GM03348 (cell line): Measurements from ENCODE around the gene LRP2BP.
"Not testable (repeated sequence)": the region's sequence is repeated elsewhere in the genome, so short reads cannot be mapped to it uniquely, and the experiment has no call there.

Experiments used
- DNase-seq: peaks from one replicate; pipeline ENCODE4 v3.0.0; 2012; ENCODE audit warnings: low spot score

The LRP2BP gene

GRCh38 chr4:185361872-185362271 is 33.9 kb downstream of the LRP2BP start:
- no peak for DNase-seq

GRCh38 chr4:185359767-185360446 is 35.8 kb downstream of the LRP2BP start:
- no peak for DNase-seq

GRCh38 chr4:185358959-185359358 is 36.8 kb downstream of the LRP2BP start:
- DNase-seq: no peak

- DNase-seq: peak; percentile 28
These were observed 37.2 kb downstream of the LRP2BP start for GRCh38 chr4:185358514-185358913.

GRCh38 chr4:185357733-185358440 is 37.8 kb downstream of the LRP2BP start:
- no peak for DNase-seq

GRCh38 chr4:185357211-185357610 is 38.5 kb downstream of the LRP2BP start:
- DNase-seq: no peak

- DNase-seq: no peak
These were observed 43.0 kb downstream of the LRP2BP start for GRCh38 chr4:185352741-185353140.

- DNase-seq: no peak
These were observed 43.5 kb downstream of the LRP2BP start for GRCh38 chr4:185352202-185352601.

DNA sequence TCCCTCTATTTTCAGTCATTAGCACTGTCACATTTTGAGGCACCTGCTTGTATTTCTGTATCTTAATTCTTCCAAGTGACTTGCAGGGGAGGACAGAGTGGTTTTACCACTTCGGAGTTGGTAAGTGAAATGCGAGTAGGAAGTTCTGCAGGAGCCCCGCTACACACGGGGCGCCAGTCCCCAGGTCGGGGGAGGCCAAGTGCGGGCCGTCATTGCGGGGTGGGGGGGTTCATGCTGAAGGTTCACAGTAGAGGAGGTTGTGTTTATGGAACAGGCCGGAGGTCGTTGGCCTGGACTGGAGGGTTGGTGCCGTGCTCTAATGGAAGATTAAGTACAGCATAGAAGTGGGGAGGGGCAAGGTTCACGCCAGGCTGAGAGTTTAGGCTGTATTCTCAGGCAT is 44.0 kb downstream of the LRP2BP start:
- DNase-seq: no peak

DNA sequence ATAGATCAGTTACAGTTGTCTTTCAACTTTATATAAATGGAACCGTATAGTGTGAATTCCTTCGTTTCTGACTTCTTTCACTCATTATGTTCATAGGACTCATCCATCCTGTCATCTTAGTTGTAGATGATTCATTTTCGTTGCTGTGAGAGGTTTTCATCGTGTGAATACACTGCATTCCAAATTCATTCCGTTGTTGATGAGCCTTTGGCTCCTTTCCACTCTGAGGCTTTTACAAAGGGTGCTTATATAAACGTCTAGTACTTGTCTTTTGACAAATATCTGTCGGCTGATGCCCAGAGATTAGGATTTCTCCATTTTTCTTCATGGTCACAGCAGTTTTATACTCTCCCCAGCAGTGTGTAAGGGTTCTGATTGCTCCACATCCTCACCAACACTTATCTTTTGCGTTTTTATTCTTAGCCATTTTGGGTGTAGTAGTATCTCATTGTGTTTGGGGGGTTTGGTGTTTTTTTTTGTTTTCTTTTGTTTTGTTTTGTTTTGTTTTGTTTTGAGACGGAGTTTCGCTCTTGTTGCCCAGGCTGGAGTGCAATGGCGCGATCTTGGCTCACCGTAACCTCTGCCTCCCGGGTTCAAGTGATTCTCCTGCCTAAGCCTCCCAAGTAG is 48.6 kb downstream of the LRP2BP start:
- DNase-seq: no peak

DNA sequence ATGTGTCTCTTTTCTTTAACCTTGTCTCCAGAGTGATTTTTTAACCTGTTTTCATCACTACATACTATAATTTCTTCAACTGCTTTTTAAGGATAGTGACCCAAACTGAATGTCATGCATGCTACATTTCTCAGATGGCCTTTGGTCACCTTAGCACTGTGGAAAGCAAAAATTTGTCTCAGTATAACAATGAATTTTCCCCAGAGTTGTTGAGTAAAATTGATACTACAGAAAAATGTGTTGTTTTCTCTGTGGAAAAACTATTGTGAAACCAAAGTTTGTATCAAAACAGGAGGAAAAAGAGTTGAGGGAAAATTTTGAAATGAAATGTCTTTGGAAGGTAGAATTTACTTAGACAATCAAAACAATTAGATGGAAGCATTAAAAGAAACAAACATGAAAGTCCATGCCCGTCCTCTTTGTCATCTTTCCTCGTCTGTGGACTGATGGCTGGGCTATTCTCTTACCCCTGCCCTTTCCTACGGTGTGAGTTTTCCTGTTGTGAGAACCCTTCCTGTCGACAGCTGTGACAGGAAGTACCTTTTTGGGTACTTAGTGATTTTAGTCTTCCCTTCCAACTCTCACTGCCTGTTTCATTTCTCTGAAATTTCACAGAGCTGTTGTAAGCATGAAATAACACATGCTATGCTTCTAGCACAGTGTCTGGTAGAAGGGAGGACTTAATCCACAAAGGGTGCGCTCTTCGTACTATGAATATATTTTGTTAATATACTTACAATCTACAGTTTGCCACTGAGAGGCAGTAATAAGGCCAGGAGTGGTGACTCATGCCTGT is 50.8 kb downstream of the LRP2BP start:
- DNase-seq: no peak

DNA sequence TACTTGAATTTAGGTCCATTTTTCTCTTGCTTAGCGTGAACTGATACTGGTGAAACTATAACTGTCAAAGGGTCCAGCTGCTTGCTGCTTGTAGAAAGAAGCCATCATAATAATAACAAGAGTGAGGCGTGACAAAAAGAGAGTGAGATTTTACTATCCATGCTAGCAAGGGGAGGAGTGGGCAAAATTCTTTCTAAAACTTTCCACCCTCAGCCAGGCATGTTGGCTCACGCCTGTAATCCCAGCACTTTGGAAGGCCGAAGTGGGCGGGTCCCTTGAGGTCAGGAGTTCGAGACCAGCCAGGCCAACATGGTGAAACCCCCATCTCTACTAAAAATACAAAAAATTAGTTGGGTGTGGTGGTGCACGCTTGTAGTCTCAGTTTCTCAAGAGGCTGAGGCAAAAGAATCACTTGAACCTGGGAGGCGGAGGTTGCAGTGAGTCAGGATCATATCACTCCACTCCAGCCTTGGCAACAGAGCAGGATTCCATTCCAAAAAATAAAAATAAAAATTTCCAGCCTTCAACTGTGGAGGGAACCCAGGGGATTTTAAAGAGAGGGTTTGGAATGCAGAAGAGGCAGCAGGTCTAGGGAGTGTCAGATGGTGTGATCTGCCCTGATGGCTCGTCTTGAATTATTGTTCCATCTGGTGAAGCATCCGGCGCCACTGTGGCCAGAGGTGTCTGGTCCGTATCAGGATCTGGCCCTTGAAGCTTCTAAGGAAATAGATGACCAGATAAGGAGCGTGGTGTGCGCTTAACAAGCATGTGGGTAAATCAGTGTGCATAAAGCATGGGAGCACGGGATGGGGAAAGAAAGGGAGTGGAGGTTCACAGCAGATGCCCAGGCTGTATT is 51.8 kb downstream of the LRP2BP start:
- peak; percentile 25 for DNase-seq

GRCh38 chr4:185341841-185342240 is 53.9 kb downstream of the LRP2BP start:
- no peak for DNase-seq

DNA sequence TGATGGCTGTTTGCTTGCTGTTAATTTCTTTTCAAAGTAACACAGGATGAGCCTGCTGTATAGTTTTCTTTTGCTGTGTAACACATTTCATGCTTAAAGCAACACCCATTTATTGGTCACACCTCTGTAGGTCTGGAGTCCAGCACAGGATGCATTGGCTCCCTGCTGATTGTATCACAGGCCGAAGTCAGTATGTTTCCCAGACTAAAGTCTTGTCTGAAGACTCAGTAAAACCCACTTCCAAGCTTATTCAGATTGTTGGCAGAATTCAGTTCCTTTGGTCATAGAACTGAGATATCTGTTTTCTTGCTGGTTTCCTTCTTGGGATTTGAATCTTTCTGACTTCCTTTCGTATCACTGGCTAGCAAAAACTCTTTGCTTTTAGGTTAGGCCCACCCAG is 54.3 kb downstream of the LRP2BP start:
- no peak for DNase-seq

DNA sequence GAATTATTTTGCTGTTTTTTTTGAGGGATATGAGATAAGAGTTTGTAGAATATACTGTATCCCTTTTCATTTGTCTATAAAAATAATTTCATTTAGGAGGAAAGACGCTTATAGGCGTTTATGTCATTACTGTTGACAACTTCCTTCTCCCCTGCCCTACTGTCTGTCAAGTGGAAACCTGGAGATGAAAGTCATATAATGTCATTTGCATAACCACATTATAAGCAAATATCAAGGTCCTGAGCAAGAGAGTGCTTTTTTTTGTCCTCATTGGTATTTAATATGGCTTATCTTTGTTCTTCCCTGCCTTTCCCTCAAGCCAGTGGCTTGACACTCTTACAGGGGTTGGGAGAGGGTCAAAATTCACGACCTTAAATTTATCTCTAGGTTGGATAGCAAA is 55.8 kb downstream of the LRP2BP start:
- no peak for DNase-seq

- no peak for DNase-seq
These were observed 60.1 kb downstream of the LRP2BP start for GRCh38 chr4:185335579-185335978.

GRCh38 chr4:185334326-185334725 is 61.4 kb downstream of the LRP2BP start:
- DNase-seq: no peak

- no peak for DNase-seq
These were observed 62.9 kb downstream of the LRP2BP start for GRCh38 chr4:185332575-185333464.

- not testable (repeated sequence) for DNase-seq
These were observed 65.7 kb downstream of the LRP2BP start for GRCh38 chr4:185329879-185330510.

GRCh38 chr4:185328586-185328985 is 67.1 kb downstream of the LRP2BP start:
- no peak for DNase-seq
